Neural crest cell (in vitro differentiated cells): ENCODE measurements around the gene LRRC74B. TPM values are rescaled to one million over a fixed set of nuclear protein-coding genes. Genes with fewer than 3 reads are reported as not detected.

Experiments
- DNase-seq: peaks from one replicate; pipeline ENCODE4 v3.0.0; 2021; ENCODE audit warnings: low read depth, mixed read lengths, low spot score
- H3K27ac Mint-ChIP-seq: one replicate; pipeline ENCODE4 v1.8.0; 2021; ENCODE audit warnings: mild to moderate bottlenecking, mixed read lengths; ENCODE audit not compliant: unreplicated experiment
- H3K27me3 Mint-ChIP-seq: 2 replicates; pipeline ENCODE4 v1.8.0; 2021; ENCODE audit warnings: low read depth, mild to moderate bottlenecking, mixed read lengths
- H3K36me3 Mint-ChIP-seq: 2 replicates; pipeline ENCODE4 v1.8.0; 2021; ENCODE audit warnings: low read depth, mild to moderate bottlenecking, mixed read lengths
- H3K4me1 Mint-ChIP-seq: 2 replicates; pipeline ENCODE4 v1.8.0; 2021; ENCODE audit warnings: mixed read lengths
- H3K4me3 Mint-ChIP-seq: one replicate; pipeline ENCODE4 v1.8.0; 2021; ENCODE audit warnings: mild to moderate bottlenecking, mixed read lengths
- H3K9me3 Mint-ChIP-seq: 2 replicates; pipeline ENCODE4 v1.8.0; 2021; ENCODE audit warnings: mixed read lengths
- total RNA-seq: library from RNA; stranded (reverse); gene quantifications from 2 replicates; pipeline ENCODE4 v1.2.1, GENCODE V29; 2021
- TF ChIP-seq, protein P1 (sequence below): fragments of 200-600 bp; sonication (generic); conservative IDR thresholded peaks from 2 replicates; pipeline ENCODE4 v1.5.0; 2021; ENCODE audit warnings: antibody characterized with exemption, mild to moderate bottlenecking

Gene LRRC74B
- total RNA-seq, 1 donor from 2014 or later: not detected

DNA sequence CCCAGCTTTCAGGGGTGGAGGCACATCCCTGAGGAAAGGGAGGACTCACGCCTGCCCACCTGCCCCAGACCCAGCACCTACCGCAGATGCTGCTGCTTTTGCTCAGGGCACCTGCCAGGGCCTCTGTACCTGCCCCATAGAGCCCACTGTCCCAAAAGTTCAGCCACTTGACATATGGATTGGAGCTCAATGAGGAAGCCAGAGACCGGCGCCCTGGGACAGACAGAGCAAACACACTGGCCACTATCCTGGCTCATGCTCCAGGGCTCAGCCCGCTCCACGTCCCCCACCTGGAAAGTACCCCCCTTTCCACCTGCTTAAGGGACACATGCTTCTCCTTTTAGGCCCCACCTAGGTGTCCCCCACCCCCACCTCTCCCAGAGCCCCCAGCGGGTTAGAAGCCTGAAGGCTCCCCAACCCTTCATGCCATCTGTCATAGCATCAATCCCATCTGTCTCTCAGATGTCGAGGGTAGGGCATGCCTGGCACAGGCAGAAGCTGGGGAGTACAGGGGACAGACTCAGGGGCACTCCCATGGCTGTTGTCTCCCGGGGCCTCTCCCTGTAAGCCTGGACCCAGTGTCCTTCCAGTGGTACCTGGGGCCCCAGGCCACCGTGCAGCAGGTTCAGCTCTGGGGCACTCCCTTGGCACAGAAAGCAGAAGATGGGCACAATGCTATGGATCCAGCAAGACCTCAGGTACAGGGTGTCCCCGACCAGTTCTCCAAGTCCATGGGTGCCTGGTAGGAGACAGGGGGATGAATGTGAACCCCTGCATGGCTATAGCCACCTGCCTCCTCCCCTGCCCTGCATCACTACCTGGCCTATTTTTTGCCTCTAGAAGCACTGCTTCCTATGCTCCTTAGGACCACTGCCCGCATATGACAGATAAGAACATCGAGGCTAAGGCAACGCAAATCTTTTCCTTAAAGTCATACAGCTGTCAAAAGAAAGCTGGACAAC lies 33.0 kb upstream of the LRRC74B start:
- Mint-ChIP-seq H3K27me3 (no peaks in the 10 kb centered on the region), H3K27ac (no peak overlapping the region), H3K4me1 (peaks cover 41% of the 10 kb centered on the region), H3K9me3 (no peaks in the 10 kb centered on the region), H3K36me3 (no peaks in the 10 kb centered on the region), H3K4me3 (peak overlapping the region; percentile 90)
- TF ChIP-seq, protein P1, sequence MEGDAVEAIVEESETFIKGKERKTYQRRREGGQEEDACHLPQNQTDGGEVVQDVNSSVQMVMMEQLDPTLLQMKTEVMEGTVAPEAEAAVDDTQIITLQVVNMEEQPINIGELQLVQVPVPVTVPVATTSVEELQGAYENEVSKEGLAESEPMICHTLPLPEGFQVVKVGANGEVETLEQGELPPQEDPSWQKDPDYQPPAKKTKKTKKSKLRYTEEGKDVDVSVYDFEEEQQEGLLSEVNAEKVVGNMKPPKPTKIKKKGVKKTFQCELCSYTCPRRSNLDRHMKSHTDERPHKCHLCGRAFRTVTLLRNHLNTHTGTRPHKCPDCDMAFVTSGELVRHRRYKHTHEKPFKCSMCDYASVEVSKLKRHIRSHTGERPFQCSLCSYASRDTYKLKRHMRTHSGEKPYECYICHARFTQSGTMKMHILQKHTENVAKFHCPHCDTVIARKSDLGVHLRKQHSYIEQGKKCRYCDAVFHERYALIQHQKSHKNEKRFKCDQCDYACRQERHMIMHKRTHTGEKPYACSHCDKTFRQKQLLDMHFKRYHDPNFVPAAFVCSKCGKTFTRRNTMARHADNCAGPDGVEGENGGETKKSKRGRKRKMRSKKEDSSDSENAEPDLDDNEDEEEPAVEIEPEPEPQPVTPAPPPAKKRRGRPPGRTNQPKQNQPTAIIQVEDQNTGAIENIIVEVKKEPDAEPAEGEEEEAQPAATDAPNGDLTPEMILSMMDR: no peak
- no peak for DNase-seq

GRCh38 chr22:21013657-21014201 lies 32.0 kb upstream of the LRRC74B start:
- Mint-ChIP-seq H3K36me3 (no peaks in the 10 kb centered on the region), H3K4me3 (peak overlapping the region; percentile 90), H3K9me3 (no peaks in the 10 kb centered on the region), H3K27me3 (no peaks in the 10 kb centered on the region), H3K4me1 (peaks cover 41% of the 10 kb centered on the region), H3K27ac (peak overlapping the region; percentile 74)
- no peak for DNase-seq
- TF ChIP-seq, protein P1: no peak

GRCh38 chr22:21014202-21014725 lies 31.5 kb upstream of the LRRC74B start:
- H3K27ac Mint-ChIP-seq: peak overlapping the region; percentile 93
- no peaks in the 10 kb centered on the region for H3K9me3 Mint-ChIP-seq
- no peaks in the 10 kb centered on the region for H3K36me3 Mint-ChIP-seq
- TF ChIP-seq, protein P1: no peak
- DNase-seq: peak; percentile 94
- H3K27me3 Mint-ChIP-seq: no peaks in the 10 kb centered on the region
- H3K4me3 Mint-ChIP-seq: peak overlapping the region; percentile 90
- H3K4me1 Mint-ChIP-seq: peaks cover 45% of the 10 kb centered on the region

- peak within 1 kb of the TSS; percentile 90 for H3K4me3 Mint-ChIP-seq
- no peaks in the 10 kb centered on the region for H3K27me3 Mint-ChIP-seq
- peaks cover 46% of the 10 kb centered on the region for H3K4me1 Mint-ChIP-seq
- peak; percentile 67 for DNase-seq
- no peaks in the 10 kb centered on the region for H3K9me3 Mint-ChIP-seq
- H3K36me3 Mint-ChIP-seq: no peaks in the 10 kb centered on the region
- peak within 1 kb of the TSS; percentile 93 for H3K27ac Mint-ChIP-seq
- TF ChIP-seq, protein P1: no peak
Observed at GRCh38 chr22:21014726-21015465, 30.9 kb upstream of the LRRC74B start, which contains the start of gene P2RX6. P2RX6 (plus strand) TSS chr22:21015165; CDS start chr22:21015175, 10 bp downstream.

DNA sequence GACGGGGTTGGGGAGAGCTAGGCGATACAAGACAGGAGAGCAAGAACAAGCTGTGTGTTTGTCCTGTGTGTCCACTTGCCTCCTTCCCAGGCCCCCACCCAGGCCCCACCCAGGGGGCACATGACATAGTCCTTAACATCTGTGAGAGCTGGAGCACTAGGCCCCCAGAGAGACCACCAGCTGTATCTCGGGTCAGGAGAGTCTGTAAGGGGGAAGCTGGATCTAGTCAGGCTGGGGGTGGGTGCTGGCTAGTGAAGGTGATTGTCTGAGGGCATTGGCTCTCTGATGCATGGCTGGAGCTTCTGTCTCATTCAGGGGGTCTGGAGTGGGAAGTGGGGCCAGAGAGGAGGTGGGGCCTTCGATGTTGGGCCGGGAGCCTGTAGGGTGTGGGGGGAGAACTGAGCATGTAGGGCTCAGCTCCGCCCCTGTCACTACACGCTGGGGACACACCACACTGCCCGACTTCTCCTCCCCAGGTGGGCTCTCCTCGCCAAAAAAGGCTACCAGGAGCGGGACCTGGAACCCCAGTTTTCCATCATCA lies 30.2 kb upstream of the LRRC74B start:
- no peak for DNase-seq
- H3K27ac Mint-ChIP-seq: peak overlapping the region; percentile 93
- H3K4me1 Mint-ChIP-seq: peaks cover 50% of the 10 kb centered on the region
- H3K9me3 Mint-ChIP-seq: no peaks in the 10 kb centered on the region
- peak overlapping the region; percentile 90 for H3K4me3 Mint-ChIP-seq
- TF ChIP-seq, protein P1: no peak
- H3K27me3 Mint-ChIP-seq: no peaks in the 10 kb centered on the region
- no peaks in the 10 kb centered on the region for H3K36me3 Mint-ChIP-seq
